NOMO-1 treated with DMSO at 0.1 percent for 48 hours (cell line): Measurements from ENCODE around the gene IRAG1.
"Not testable (repeated sequence)": the region's sequence is repeated elsewhere in the genome, so short reads cannot be mapped to it uniquely, and the experiment has no call there.

ENCODE experiments used
- DNase-seq: peaks from one replicate; lab custom pipeline; 2025; ENCODE audit not compliant: unreplicated experiment; lab: John Stamatoyannopoulos, UW

The IRAG1 gene

DNA sequence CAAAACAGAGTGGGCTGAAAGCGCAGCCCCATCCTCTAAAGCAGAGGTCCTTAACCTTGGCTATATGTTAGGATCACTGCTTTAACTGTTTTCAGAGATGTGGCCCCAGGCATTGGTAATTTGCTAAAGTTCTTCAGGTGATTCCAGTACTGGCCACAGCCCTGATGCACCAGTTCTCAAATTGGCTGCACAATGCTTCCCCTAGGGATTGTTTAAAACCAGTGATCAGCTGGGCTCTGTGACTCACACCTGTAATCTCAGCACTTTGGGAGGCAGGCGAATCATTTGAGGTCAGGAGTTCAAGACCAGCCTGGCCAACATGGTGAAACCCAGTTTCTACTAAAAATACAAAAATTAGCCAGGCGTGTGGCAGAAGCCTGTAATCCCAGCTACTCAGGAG, 8.4 kb upstream of the IRAG1 start:
- no peak for DNase-seq

DNA sequence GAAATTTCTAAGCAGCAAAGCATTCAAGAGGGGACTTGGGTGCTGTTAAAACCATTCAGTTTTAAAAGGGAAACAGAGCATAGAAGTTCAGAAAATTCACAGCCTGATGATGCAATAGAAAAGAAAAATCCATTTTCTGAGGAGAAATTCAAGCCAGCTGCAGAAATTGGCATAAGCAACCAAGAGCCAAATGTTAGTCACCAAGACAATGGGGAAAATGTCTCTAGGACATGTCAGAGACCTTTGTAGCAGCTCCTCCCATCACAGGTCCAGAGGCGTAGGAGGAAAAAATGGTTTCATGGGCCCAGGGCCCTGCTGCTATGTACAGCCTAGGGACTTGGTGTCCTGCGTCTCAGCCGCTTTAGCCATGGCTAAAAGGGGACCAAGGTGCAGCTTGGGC, 5.5 kb upstream of the IRAG1 start:
- DNase-seq: no peak

DNA sequence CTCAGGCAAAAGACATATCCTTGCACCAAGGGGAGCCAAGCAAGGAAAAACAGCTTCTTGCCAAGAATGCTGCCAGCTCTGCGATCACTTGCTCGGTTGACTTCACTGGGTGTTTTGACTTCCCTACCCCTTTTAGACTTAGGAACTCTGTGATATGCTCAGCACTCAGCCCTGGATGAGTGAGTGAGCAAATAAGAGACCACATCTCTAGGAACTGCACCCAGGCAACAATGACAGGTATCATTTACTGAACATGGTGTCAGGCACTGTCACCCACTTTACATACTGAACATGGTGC, 3.7 kb upstream of the IRAG1 start:
- no peak for DNase-seq

DNA sequence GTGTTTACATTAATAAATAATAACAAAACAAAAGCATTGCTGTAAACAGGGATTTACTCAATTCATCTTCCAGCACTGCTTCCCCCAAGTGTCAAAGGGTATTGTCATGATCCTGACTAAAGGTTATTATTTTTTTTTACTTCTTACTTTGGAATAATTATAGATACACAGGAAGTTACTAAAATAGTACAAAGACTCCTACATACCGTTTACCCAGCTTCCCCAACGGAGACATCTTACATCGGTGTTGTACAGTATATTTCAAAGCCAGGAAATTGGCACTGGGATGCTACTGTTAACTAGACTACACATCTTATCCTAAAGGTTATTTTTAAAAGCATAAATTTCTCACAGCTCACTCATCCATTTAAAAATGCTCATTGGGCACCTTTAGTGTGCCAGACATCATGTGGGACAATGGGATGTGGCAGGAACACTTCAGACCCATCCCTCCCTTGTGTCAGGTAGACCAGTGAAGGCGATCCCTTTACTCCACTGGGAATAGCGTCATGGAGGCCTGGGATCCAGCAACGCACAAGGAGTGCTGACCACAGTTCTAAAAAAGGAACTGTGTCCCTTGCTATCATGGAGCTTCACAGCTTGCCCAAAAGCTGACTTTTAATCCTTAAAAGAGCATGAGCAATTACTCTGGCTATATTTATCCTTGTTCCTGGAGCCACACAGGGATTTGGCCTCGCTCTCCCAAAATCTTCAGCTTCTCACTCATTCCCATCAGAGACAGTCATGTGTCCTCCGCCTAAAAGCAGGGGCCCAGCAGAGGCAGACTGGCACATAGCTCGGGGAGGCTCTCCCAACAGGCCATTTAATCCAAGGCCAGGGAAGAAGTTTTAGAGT, 3.1 kb upstream of the IRAG1 start:
- peak; percentile 39 for DNase-seq

DNA sequence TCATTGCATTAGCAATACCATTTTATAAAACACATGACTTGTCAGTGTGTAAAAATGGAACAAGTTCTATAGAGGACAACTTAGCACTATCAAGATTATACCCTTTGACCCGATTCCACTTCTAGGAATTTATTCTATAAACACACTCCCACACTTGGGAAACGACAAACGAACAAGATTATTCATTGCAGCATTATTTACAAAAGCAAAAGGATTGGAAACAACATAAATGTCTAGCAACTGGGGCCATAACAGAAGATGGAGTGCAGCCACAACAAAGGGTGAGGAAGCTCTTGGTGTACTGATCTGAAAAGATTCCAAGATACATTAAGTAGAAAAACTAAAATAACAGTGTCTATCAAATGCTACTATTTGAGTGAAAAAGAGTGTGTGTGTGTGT, 2.3 kb upstream of the IRAG1 start:
- DNase-seq: no peak

DNA sequence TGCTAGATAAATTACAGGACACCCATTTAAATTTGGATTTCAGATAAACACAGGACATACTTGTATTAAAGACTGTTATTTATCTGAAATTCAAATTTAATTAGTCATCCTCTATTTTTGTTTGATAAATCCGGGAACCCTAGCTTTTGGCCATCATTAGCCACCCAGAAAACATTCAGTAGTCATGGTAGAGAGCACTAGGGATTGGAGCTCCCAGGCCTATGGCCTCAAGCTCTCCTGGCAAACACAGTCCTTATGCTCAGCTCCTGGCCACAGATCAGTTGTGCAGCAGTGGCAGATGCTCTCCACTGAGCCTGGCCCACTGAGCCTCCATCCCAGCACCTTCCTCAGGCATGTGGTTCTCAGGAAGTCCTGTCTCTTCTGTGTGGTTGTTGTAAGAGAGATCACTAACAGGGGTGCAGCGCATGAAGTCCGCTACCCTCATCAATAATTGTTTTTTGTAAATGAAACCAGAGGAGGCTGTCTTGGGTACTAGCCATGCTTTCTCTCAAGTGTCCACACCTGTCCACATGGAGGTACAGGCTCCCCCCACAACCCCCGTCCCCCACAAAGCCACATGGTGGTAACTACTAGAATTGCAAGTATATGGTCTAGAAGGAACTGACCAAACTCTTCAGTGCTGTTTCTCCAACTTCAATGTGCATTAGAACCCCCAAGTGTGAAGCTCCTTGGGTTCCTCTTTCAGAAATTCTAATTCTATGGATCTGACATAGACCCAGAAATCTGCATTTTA, 1.1 kb upstream of the IRAG1 start:
- DNase-seq: peak; percentile 2

DNA sequence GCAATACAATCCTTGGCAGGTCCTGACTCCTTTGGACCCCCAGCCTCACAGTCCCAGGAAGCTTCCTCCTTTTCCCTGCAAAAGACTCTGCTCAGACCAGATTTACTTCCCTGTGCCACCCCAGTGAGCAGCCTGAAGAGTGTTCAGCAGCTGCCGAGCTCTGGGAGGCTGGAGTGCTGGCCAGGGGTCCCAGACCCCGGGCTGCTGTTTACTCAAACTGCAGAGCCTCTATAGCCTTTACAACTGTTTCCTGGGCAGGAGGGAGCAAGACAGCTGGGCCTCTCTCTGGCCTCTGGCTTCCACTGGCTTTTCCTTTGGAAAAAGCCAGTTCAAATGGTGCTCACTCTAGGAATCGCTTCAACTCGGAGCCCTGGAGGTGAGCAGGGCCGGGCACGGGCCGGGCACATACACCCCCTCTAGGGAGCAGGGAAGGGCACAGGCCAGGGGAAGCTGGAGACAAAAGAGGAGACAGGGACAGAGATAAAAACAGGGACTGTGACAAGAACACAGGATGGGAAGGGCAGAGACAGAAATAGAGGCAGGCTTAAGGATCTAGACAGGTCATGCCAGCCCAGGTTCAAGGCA, 932 bp downstream of the IRAG1 start:
- no peak for DNase-seq

DNA sequence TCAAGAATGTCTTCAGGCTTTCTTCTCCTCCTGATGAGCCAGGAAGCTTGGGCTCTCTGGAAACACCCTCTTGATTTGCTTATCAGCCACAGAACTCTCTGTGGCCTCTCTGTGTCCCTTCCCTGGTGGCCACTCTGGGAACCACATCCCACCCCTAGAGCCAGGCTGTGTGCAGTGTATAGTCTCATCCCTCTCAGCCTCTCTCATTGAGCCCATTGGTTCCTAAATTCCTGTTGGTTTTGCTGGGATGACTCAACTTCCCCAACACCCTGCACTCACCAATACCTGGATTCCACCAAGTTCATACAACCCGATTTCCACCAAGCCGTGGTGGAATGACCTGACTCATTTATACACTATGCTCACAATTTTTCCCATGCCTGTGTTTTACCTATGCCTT, 5.2 kb downstream of the IRAG1 start:
- DNase-seq: no peak

DNA sequence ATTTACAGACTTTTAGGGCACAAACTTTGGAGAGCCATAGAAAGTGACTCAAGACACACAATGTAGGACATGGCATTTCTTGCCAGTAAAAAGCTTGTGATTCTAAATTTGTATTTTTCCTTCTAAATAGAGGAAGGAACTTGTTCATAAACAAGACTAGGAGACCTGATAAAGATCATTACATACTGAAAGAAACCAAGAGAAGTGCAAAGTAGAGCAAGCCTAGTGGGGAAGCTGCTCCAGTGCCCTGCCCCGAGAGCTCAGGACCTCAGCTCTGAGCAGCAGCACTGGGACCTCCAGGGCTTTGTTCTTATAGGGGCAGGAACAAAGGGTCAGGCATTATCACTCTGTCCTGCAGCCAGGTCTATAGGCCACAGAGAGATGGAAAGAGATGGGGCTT, 7.2 kb downstream of the IRAG1 start:
- DNase-seq: no peak

DNA sequence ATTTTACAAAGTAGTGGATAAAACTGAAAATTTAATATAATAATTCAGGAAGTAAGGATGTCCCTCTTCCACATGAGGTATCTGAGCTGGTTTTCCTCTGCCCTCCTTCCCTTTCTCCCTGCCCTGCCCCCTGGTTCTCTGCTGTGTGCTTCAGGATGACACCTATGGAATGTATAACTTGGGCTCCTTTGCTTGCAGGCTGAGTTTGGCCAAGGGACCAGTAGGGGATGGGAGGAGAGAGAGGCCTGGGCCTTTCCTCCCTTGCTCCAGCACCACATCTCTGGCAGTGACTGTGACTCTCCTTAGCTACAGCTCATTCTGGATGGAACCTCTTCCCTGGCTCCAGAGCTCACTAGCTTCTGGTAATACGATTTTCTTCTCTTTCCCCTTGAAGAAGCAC, 10.1 kb downstream of the IRAG1 start:
- DNase-seq: no peak

DNA sequence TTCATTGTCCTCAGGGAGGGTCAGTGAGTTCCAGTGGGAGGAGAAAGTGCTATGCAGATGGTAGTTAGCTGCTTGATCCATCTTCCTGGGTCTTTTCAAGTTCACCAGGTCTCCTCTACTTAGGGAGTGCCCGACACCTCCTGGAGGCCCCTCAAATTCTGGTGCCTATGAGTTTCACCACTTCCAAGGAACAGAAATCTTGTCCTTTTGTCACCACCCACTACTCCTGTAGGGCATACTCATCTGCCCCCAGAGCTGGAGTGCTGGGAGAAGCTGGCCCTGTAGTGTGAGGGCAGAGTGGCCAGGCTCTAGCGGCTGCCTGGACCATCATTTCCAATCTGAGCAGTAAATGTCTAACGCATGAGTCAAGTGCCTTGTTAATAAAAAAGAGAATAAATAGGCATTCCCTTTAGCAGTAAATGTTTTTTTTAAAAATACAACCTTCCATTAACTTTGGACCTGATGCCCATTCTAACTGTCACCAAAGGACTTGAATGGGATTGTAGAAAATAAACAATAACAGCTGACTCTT, 12.5 kb downstream of the IRAG1 start:
- no peak for DNase-seq

DNA sequence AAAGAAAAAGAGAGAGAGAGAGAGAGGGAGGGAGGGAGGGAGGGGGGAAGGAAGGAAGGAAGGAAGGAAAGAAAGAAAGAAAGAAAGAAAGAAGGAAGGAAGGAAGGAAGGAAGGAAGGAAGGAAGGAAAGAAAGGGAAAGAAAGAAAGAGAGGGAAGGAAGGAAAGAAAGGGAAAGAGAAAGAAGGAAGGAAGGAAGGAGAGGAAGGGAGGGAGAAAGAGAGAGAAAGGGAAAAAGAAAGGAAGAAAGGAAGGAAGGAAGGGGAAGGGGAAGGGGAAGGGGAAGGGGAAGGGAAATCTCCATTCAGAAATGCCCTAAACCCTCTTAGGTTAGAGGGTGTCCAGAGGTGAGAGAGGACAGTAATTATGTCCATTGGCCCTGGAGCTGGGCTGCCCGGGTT, 13.3 kb downstream of the IRAG1 start:
- DNase-seq: not testable (repeated sequence)

DNA sequence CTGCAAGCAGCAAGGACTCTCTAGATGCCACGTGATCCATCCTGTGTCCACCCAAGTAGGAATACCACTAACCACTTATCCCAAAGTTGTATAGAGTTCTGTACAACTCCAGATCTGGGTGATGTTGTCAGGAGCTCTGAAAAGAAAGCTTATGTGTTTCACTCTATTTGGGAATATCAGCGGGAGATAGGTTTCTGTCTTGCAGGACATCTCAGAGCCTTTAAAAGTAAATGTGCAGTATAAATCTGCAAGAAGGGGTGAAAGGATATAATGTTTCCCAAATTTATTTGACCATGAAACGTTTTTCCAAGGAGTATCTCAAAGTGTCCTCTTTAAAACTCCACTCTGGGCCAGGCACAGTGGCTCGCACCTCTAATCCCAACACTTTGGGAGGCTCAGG, 13.9 kb downstream of the IRAG1 start:
- no peak for DNase-seq

DNA sequence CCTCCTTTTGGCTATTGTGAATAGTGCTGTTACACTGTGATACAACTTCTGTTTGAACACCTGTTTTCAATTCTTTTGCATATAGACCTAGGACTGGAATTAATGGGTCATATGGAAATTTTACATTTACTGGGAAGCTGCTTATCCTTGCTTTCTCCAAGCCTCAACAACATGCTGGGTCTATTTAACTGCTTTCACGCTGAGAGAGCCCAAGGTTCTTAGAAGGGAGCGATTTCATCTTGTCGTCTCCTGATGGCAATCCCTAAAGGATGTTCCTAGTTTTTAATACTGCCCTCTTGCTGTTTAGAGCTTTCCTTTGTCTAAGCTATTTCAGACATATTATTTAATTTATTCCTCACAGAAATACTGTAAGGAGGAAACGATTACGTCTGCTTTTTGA, 15.5 kb downstream of the IRAG1 start:
- no peak for DNase-seq

DNA sequence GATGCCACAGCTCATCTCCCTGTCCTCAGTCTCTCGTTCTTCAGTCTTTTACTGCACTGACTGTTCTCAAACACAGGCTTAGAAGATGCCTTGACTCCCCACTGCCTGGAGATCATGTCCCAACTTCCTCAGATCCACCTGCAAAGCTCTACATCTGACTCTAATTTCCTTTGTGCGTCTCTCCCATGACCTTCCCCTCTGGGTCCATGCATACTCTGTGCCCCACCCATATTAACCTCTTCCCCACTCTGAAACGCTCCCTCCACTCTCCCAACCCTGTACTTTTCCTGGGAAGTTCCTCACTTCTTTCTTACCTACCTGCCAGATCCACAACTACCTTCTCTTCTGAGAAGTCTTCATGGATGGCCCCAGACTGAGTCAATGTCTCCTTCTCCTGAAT, 16.6 kb downstream of the IRAG1 start:
- no peak for DNase-seq

DNA sequence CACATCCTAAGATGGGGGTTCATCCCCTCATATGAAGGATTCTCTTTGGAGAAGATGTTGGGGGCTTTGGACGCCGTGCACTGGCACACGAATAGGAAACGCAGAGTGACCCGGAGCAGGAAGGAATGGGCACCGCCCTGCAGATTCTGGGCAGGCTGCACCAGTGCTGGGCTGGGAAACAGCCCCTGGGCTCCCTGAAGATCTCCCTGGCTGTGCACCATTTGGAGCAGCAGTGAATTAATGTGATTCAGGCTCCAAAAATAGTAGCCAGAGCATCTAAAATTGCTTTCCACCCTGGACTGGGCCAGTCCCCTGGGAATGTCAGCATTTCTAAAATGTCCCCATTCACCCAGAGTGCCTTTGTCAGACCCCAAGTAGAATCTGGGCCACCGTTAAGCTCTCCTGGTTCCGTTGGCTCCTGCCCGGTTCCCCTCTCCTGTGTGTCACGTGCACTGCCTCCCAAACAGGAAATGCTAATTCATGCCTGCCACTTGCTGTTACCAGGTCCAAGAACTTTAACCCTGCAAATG, 18.6 kb downstream of the IRAG1 start:
- no peak for DNase-seq

DNA sequence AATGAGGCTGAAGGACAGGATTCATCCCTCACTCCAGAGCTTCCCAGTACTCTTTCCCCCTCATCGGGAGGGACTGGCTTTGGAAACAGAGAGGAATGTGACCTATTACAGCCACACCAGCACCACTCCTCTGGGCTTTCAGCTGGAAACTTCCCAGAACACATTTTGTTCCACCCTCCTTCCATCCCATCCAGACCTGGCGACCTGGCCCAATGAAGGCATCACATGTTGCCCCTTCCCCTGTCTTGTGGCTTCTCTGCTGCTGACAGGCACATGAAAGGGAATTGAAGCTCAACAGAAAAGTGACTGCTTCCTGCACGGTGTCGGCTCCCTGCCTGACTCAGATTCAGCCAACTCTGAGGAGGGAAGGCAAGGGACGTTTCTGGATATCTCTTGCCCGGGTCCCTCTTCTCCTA, 19.1 kb downstream of the IRAG1 start:
- no peak for DNase-seq

DNA sequence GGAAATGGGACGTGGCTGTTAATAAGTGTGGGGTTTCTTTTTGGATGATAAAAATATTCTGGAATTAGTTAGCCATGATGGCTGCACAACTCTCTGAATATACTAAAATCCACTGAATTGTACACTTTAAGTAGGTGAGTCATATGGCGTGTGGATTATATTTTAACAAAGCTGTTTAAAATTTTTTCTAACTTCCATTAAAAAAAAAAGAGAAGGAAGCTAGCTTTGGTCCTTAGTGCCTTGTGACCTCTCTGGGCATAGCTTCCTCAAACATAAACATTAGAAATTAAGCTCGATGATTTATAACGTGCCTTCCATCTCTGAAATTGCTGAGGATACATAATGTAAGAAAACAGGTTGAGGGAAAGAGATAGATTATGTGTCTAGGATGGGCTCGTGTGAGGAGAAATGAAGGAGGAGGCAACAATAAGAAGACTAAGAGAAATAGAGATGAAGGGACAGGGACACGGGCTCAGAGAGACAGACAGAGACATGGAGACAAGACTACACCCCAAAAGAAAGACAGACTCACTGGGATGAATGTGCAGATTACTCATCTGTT, 20.0 kb downstream of the IRAG1 start:
- DNase-seq: peak; percentile 56

DNA sequence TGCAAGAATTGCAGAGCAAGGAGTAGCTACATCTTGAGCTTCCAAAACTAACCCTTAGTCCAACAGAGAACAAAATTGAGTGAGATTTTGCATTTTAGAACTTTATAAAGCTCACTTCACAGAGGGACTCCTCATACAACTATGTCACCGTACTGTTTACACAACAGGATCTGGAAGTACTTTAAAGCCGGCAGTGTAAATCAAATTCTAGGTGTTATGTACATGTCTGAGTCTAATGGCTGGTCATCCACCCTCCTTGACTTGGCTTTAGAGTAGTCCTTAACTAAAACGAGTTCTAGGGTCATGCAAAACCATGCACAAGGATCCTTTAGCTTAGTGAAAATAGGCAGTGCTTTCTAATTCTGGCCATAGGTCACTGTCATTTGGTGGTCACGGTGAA, 23.5 kb downstream of the IRAG1 start:
- DNase-seq: no peak

DNA sequence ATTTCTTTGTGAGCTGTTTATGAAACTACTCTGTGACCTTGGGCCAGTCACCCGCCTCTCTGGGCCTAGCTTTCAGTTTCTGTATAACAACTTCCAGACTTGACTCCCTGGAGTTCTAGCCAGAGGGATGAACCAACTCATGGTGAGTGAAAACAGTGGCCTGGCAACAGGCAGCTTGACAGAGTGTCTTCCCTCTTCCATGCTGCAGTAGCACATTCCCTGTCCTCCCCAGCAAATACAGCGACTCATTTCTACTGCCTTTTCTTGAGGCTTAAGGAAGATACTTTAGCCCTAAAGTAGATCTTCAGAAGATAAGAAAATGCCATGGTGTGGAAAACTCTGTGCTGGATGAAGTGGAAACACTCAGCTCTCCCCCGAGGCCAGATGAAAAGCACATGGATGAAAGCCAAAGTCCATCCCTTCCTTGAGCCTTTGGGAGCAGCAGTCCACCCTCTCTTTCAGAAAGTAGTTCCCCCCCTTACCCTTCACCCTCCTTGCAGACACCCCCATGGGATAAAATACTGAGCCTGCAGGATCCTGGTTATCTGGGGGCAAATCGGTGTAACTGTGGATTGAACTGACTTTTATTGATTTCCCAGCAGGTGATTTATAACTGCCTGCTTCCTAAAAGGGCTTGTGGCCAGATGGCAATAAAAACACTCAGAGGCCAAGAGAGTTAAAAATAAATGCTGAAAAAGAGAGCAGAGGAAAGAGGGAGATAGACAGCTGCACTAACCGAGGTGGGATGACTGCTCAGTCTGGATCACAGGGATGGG, 24.1 kb downstream of the IRAG1 start:
- peak; percentile 22 for DNase-seq

DNA sequence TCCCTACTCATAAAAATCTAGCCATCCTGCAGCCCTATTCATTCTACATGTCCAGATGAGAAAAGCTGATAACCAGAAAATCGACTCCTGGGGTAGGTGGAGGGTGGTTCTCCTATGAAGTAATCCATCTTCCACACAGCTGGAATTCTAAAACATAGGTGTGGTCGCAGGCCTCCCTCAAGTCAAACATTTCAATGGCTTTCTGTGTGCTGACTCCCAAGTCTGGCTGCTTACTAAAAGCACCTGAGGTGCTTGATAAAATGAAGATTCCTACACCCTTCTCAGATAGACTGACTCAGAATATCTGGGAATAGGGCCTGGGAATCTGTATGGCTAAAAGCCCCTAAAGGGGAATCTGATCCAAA, 26.1 kb downstream of the IRAG1 start:
- no peak for DNase-seq
